ENCODE measurements around the gene TNIP2. TPM values are rescaled to one million over a fixed set of nuclear protein-coding genes. Genes with fewer than 3 reads are reported as not detected.

TNIP2 gene
- total RNA-seq, 6 donors from 2014 or later: 39.4 to 87.1 (median 60.1) TPM

DNA sequence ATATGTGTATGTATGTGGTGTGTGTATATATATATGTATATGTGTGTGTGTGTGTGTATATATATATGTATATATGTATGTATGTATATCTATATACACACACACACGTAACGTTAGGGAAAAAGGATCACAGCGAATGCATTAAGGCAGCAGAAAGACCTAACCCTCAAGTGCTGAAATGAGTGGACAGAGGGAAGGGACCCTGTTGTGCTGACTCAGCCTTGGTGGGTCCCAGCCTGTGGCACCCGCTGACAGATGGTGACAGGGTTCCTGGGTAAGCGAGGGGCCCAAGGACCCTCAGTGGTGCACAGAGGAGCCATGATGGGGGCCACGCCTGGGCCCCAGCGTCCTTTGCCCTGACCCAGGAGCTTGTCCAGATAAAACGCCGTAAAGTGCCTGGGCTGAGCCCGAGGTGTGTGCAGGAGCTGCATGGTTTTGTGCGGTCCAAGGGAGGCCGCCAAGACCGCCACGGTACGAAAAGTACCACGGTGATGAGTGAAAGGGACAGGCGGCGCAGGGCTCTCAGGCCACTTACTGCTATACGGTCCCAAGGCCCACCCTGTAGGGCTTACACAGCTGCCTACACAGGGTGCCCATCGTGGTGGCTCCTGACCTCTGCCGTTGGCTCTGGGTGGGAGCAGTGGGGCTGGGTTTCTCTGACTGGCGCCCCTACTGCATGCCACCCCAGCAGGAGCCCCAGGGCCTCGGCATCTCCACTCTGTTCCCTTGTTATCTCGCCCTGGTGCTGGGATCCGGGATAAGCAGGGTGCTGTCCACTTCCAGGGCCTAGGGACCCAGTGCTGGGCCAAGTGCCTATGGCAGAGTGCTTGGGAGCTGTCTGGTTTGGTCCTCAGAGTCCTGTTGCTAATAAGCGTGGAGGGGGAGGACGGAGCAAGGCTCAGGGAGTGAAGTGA is 46.7 kb upstream of the TNIP2 start:
- 93 to 95% methylated on average over 23 to 27 of the region's 27 CpGs for WGBS, 2 donors
- H3K36me3 ChIP-seq: no peaks in the 10 kb centered on the region
- ATAC-seq (ENCODE audit: low FRiP score in 2 of 2) (no peak), DNase-seq (peak; percentile 20 to 36)
- H3K27ac ChIP-seq: peak overlapping the region in 3 of 4 donors; percentile 80 to 93 (median 86)
- H3K4me1 ChIP-seq: peaks cover 94 to 98% (median 96%) of the 10 kb centered on the region in 4 donors
- H3K4me3 ChIP-seq: no peak overlapping the region
- H3K27me3 ChIP-seq: no peaks in the 10 kb centered on the region
- H3K9me3 ChIP-seq: no peaks in the 10 kb centered on the region
- TF ChIP-seq POLR2AphosphoS5 (IDR thresholded peaks at IDR 0.05) (no peak), EP300 (IDR thresholded peaks at IDR 0.05) (no peak), CTCF (IDR thresholded peaks at IDR 0.05) (no peak), POLR2A (IDR thresholded peaks at IDR 0.05) (no peak)

DNA sequence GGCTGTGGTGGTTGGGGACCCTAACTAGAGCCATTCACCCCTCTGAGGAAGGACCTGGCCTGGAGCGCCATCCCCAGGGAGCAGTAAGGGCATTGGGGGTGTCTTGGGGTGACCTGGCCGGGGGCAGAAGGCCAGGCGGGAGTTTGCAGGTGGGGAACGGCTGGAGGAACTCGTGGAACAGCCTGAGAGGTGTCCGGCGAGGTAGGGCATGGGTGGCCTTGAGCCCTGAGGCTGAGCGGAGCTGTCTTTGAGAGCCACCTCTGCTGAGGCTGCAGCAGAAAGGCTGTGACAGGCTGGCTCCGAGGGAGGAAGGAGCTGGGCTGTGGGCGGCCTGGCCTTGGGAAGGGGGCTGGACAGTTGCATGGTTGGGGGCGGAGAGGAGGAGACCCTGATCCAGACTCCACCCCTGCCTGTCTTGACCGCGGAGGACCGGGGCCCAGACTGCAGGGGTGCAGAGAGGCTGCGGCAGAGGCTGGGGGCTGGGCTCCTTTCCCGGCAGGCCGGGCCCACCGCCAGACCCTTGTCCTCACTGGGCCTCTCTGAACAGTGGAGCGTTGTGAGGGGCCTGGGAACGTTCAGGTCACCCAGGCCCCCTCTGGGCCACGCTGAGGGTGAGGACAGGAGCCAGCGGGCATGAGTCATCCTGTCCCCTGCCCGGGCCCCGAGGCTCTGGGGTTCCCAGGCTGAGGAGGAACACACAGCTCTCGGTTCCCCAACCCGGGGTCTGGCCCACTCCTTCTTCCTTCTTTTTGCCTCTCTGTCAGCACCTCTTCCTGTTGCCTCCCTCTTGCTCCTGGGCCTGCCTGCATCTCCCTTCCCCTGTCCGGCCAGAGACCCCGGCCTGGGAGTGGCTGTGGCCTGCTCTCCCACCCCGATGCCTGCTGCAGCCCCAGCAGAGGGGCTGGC is 44.8 kb upstream of the TNIP2 start:
- H3K4me1 ChIP-seq: peaks cover 94 to 98% (median 96%) of the 10 kb centered on the region in 4 donors

DNA sequence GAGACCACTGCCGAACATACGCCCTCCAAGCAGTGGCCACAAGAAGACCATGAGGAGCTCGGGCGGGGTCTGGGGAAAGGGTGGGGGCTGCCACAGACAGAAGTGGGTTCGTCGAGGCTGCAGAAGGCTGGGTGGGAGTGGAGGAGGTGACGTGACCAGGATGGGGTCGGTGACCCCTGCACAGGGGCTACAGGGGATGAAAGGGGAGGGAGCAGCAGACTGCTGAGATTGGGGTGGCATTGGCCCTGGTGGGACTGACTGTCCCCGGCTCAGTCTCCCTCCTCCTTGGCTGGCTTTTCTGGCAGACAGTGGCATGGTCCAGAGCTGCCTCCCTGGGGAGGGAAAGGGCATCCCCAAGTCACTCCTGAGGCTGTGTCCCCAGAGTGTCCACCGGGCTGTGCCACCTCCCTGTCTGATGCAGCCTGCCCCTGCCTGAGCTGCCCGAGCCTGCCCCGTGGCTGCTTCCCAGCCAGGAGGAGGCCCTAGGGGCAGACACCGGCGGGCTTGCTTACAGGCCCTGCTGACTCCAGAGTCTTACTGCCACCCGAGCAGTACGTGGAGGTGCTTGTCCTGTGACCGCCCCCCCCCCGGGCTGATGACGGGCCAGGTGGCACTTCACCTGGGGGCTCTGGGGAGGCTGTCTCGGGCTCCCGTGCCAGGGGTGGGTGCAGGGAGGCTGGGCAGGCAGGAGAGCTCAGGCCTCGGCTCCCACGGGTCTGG is 44.0 kb upstream of the TNIP2 start:
- peak overlapping the region; percentile 90 to 94 (median 92) for H3K27ac ChIP-seq
- ATAC-seq (ENCODE audit: low FRiP score in 2 of 2) (peak in 1 of 2 donors; percentile 9), DNase-seq (peak; percentile 62 to 73)
- H3K4me1 ChIP-seq: peaks cover 94 to 98% (median 96%) of the 10 kb centered on the region in 4 donors
- H3K9me3 ChIP-seq: no peaks in the 10 kb centered on the region
- no peaks in the 10 kb centered on the region for H3K27me3 ChIP-seq
- no peaks in the 10 kb centered on the region for H3K36me3 ChIP-seq
- TF ChIP-seq POLR2A (IDR thresholded peaks at IDR 0.05) (no peak), CTCF (IDR thresholded peaks at IDR 0.05) (peak in 3 of 6 experiments; percentile 3 to 28 (median 11))
- 47 to 52% methylated on average over 4 to 18 of the region's 23 CpGs for WGBS, 2 donors
- H3K4me3 ChIP-seq: peak overlapping the region in 3 of 4 donors; percentile 16 to 49 (median 31)

More for the DNA sequence above, 44.8 kb upstream of the TNIP2 start:
- Histone ChIP-seq H3K4me3 (peak overlapping the region in 3 of 4 donors; percentile 16 to 49 (median 31)), H3K9me3 (no peaks in the 10 kb centered on the region), H3K27me3 (no peaks in the 10 kb centered on the region), H3K36me3 (no peaks in the 10 kb centered on the region), H3K27ac (peak overlapping the region; percentile 90 to 94 (median 92))
- 15 to 18% methylated on average over 9 to 29 of the region's 29 CpGs for WGBS, 2 donors
- peak; percentile 91 to 92 for DNase-seq
- TF ChIP-seq POLR2AphosphoS5 (IDR thresholded peaks at IDR 0.05) (peak; percentile 28 to 68), POLR2A (IDR thresholded peaks at IDR 0.05) (peak in 1 of 4 donors; percentile 65), EP300 (IDR thresholded peaks at IDR 0.05) (peak in 1 of 4 donors; percentile 15), CTCF (IDR thresholded peaks at IDR 0.05) (no peak)
- peak; percentile 65 to 79 for ATAC-seq (ENCODE audit: low FRiP score in 2 of 2)

DNA sequence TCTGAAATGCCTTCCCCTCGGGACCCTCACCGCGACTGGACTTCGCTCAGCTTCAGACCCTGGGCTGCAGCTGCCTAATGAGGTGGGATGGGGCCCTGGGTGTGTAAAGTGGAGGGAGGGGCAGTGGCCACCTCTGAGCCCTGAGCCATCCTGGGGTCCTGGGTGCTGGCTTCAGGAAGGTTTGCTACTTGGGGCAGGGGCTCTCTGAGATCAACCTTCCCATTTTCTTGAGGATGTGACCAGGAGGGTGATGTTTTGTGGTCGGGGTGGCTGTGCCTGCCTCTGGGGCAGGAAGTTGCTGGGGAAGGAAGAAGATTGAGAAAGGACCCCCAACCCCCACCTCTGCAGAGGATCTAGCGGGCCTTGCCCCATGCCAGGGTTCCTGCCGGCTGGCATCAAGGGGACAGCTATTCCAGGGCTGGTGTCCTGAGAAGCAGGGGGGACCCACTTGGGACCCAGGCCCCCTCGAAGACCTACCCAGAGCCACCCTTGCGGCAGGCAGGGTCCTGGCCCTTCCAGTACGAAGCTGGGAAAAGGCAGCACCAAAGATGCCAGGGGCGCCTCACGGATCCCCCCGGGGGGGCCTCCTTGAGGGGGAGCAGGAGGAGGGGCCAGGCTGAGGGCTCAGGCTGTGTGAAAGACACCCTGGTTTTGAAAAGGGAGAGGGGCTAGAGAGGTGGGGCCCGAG is 43.2 kb upstream of the TNIP2 start:
- Histone ChIP-seq H3K9me3 (no peaks in the 10 kb centered on the region), H3K4me3 (peak overlapping the region in 3 of 4 donors; percentile 16 to 49 (median 31)), H3K4me1 (peaks cover 94 to 98% (median 96%) of the 10 kb centered on the region in 4 donors), H3K27ac (peak overlapping the region; percentile 90 to 94 (median 92)), H3K36me3 (no peaks in the 10 kb centered on the region), H3K27me3 (no peaks in the 10 kb centered on the region)
- WGBS, 2 donors: 43 to 57% methylated on average over 2 to 14 of the region's 14 CpGs
- no peak for TF ChIP-seq EP300 (IDR thresholded peaks at IDR 0.05)
- TF ChIP-seq POLR2A (IDR thresholded peaks at IDR 0.05): peak in 1 of 4 donors; percentile 8
- peak in 1 of 2 donors; percentile 8 for TF ChIP-seq POLR2AphosphoS5 (IDR thresholded peaks at IDR 0.05)
- no peak for TF ChIP-seq CTCF (IDR thresholded peaks at IDR 0.05)
- DNase-seq (peak; percentile 64 to 65), ATAC-seq (ENCODE audit: low FRiP score in 2 of 2) (peak in 1 of 2 donors; percentile 12)

Data from upper lobe of left lung (tissue), 6 donors.